HFF-Myc (cell line): Measurements from ENCODE around the gene GSG1L.
A peak's percentile ranks its signal among the peaks of the same experiment; 100 is the strongest.

Experiments
- DNase-seq: peaks from one replicate; pipeline ENCODE4 v3.0.0-alpha.2; 2011; ENCODE audit warnings: low read depth; ENCODE audit errors: extremely low read depth
- H3K4me3 ChIP-seq: replicated peaks from 2 replicates; pipeline ENCODE4 v1.5.1; 2011; ENCODE audit warnings: low read depth, mild to moderate bottlenecking, control low read depth, low read length
- TF ChIP-seq, protein P1 (sequence below): IDR thresholded peaks from 2 replicates; pipeline ENCODE4 v1.5.1; 2012; ENCODE audit warnings: mild to moderate bottlenecking, low read depth, low read length, control low read depth; ENCODE audit errors: missing control alignments

GSG1L gene

DNA sequence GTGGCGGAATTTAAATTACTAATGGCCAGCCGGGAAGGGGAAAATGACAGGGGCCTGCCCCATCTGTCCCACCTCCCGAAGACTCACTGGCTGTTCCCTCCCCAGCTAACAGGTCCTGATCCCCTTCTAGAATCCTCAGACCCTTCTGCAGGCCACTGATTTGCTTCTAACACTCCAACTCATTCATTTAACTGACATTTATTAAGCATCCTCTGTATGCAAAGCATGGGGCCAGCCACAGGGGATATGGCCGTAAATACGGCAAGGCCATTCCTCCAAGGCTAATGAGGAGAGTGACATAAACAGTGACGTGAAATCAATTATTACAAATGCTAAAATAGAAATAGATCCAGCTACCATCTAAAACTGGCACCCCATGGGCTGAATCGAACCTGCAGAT lies 195.3 kb downstream of the GSG1L start:
- H3K4me3 ChIP-seq, result no peak overlapping the region
- no peak for DNase-seq
- TF ChIP-seq, protein P1, sequence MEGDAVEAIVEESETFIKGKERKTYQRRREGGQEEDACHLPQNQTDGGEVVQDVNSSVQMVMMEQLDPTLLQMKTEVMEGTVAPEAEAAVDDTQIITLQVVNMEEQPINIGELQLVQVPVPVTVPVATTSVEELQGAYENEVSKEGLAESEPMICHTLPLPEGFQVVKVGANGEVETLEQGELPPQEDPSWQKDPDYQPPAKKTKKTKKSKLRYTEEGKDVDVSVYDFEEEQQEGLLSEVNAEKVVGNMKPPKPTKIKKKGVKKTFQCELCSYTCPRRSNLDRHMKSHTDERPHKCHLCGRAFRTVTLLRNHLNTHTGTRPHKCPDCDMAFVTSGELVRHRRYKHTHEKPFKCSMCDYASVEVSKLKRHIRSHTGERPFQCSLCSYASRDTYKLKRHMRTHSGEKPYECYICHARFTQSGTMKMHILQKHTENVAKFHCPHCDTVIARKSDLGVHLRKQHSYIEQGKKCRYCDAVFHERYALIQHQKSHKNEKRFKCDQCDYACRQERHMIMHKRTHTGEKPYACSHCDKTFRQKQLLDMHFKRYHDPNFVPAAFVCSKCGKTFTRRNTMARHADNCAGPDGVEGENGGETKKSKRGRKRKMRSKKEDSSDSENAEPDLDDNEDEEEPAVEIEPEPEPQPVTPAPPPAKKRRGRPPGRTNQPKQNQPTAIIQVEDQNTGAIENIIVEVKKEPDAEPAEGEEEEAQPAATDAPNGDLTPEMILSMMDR, result no peak

DNA sequence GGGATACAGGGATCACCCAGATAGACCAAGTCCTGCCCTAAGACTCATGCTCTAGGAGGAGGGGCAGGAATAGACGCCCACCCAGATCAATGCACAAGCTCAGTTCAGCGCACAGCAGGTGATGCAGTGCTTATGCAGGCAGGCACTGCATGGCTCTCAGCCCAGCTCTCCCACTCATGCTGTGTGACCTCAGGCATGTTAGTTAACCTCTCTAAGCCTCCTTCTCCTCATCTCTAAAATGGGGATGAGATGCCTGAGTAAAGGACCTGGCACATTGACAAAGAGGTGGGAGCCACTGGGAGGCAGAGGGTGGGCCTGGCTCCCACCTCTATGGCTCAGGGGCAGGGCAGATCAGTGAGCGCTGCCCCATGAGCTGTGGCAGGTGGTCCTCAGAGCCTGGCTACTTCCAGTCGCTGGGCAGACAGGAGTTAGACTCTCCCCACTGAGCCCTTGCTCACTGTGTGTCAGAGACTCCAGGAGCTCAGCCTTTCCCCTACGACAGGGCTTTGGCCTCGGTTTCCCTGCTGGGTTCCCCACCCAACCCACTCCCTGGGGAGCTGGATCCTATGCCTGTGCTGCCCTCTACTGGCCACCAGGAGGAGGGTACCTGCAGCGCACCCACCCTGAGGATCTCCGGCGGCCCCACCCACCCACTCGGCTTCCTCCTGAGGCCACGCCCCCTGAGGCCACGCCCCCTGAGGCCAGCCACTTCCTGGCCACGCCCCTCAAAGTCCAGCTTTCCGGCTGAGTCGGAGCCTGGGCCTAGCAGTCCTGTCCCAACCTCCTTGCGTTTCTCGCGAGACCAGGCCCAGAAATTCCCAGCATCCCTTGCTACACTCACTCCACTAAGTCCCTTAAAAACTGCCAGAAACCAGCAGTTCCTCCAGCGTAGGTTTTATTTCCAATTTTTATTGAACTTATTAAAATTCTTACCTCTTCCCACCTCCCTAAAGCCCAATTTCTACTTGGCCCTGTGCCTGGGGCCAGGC lies 196.1 kb downstream of the GSG1L start:
- TF ChIP-seq, protein P1, result peak; percentile 61
- DNase-seq, result peak; percentile 26
- H3K4me3 ChIP-seq, result no peak overlapping the region

DNA sequence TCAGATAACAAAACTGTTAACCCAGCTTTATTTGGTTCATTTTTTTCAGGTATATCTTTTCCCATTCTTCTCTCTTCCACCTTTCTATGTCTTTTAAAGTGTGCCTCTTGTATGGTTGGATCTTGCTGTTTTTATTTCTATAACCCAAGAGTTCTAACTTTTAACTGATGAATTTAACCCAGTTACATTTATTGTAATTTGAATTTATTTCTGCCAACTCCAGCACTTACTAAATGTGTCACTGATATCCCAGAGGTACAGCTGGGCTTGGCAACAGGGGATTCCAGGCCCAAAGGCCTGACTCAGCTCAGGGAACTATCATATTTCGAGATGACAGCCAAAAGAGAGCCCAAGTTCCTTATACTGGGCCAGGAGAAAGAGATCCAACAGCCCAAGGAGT lies 200.1 kb downstream of the GSG1L start:
- no peak for DNase-seq
- TF ChIP-seq, protein P1, result no peak
- no peak overlapping the region for H3K4me3 ChIP-seq

DNA sequence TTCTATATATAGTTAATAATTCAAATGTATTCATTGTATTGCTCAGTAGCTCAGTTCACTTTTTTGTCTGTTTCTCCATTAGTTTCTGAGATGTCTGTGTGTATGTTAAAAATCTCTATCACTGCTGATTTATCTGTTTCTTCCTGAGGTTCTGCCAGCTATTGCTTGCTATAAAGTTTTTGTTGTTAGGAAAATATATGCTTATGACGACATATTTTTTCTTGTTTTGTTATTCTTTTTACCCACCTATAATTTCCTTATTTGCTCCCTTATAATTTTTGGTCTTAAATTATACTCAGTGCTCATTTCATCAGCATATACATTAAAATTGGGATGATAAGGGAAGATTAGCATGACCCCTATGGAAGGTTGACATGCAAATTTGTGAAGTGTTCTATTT lies 200.6 kb downstream of the GSG1L start:
- H3K4me3 ChIP-seq, result no peak overlapping the region
- TF ChIP-seq, protein P1, result no peak
- DNase-seq, result no peak

DNA sequence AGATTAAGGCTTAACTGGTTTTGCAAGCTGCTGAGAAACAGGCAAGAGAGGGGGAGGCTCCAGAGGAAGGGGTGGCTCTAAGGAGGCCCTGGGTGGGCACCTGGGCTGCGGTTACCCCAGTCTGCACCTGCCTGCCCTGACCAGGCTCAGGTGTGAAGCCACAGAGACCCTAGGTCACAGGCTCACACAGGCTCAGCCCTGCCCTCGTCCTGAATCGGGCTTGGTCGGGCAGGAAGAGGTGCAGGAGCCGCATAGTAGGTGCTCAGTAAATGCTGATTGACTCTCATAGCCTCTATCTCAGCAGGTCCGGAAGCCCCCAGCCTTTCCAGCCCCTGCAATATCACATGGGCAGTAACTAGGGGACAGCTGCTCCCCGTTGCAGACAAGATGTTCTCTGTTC lies 203.4 kb downstream of the GSG1L start:
- no peak overlapping the region for H3K4me3 ChIP-seq
- DNase-seq, result no peak
- TF ChIP-seq, protein P1, result no peak

DNA sequence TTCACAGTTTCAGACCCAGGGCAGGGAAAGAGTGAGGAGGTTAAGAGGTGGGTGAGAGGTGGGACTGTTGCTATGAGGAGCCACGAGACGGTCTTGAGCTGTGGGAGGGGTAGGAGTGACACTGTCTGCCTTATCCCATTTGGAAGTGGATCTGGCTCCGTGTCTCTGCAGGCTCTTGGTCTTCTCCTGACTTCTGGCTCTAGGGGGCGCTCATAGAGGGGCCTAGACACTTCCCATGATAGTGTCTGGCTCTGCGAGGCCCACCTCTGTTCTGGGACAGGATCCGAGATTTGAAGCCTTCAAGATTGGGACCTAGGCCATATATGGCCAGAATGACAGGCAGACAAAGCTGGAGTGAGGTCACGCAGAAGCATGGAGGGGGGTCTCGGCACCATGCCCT lies 204.5 kb downstream of the GSG1L start:
- TF ChIP-seq, protein P1, result peak; percentile 34
- H3K4me3 ChIP-seq, result no peak overlapping the region
- DNase-seq, result no peak
